Endodermal cell (in vitro differentiated cells): Measurements from ENCODE around the gene GGNBP2. TPM values are rescaled to one million over a fixed set of nuclear protein-coding genes. Genes with fewer than 3 reads are reported as not detected.
A peak's percentile ranks its signal among the peaks of the same experiment; 100 is the strongest.

Experiments used
- DNase-seq: peaks from one replicate; pipeline ENCODE4 v3.0.0-alpha.2; 2017
- H3K27ac ChIP-seq: 2 replicates; pipeline ENCODE4 v1.5.1; 2013; ENCODE audit warnings: mild to moderate bottlenecking, low read depth, low read length, moderate library complexity
- H3K27me3 ChIP-seq: 2 replicates; pipeline ENCODE4 v1.6.1; 2013; ENCODE audit warnings: mild to moderate bottlenecking, low read length, moderate library complexity; ENCODE audit not compliant: insufficient read depth, control insufficient read depth, poor library complexity, severe bottlenecking
- H3K36me3 ChIP-seq: 2 replicates; pipeline ENCODE4 v1.7.0; 2013; ENCODE audit warnings: mild to moderate bottlenecking, low read length, moderate library complexity; ENCODE audit not compliant: control insufficient read depth, insufficient read depth
- H3K4me1 ChIP-seq: one replicate; pipeline ENCODE4 v1.7.0; 2013; ENCODE audit warnings: low read length; ENCODE audit not compliant: control insufficient read depth, insufficient read depth
- H3K4me3 ChIP-seq: 2 replicates; pipeline ENCODE4 v1.5.1; 2013; ENCODE audit warnings: mild to moderate bottlenecking, low read length, moderate library complexity
- H3K9ac ChIP-seq: 2 replicates; pipeline ENCODE4 v1.6.1; 2013; ENCODE audit warnings: mild to moderate bottlenecking, low read length, moderate library complexity; ENCODE audit not compliant: poor library complexity, severe bottlenecking; ENCODE audit errors: extremely low read depth
- H3K9me3 ChIP-seq: 2 replicates; pipeline ENCODE4 v1.6.1; 2013; ENCODE audit warnings: mild to moderate bottlenecking, low read length, moderate library complexity; ENCODE audit not compliant: control insufficient read depth
- H3K27ac Mint-ChIP-seq: 2 replicates; pipeline ENCODE4 v1.8.0; 2020; ENCODE audit warnings: mixed read lengths
- H3K27me3 Mint-ChIP-seq: 2 replicates; pipeline ENCODE4 v1.8.0; 2021; ENCODE audit warnings: mild to moderate bottlenecking, mixed read lengths; ENCODE audit not compliant: insufficient read depth
- H3K36me3 Mint-ChIP-seq: 2 replicates; pipeline ENCODE4 v1.8.0; 2020; ENCODE audit warnings: low read depth, mixed read lengths
- H3K4me1 Mint-ChIP-seq: 2 replicates; pipeline ENCODE4 v1.8.0; 2020; ENCODE audit warnings: mixed read lengths
- H3K4me3 Mint-ChIP-seq: 2 replicates; pipeline ENCODE4 v1.8.0; 2020; ENCODE audit warnings: mild to moderate bottlenecking, moderate library complexity, mixed read lengths
- H3K9me3 Mint-ChIP-seq: 2 replicates; pipeline ENCODE4 v1.8.0; 2020; ENCODE audit warnings: mild to moderate bottlenecking, mixed read lengths
- CTCF ChIP-seq: fragments of 200-600 bp; sonication (generic); conservative IDR thresholded peaks from 2 replicates; pipeline ENCODE4 v1.5.0; 2021; ENCODE audit warnings: antibody characterized with exemption, mild to moderate bottlenecking
- WGBS, 2 experiments: methylation state at CpG; one replicate each; pipeline versions ENCODE4 v1.1.5 to v1.1.7; 2013; ENCODE audit warnings: missing lambda C conversion rate in 2 of 2, mixed read lengths in 1 of 2; ENCODE audit not compliant: insufficient coverage in 1 of 2, insufficient read length in 1 of 2; 5-methylcytosine and 5-hydroxymethylcytosine counted together
- total RNA-seq, 2 donors: library from RNA; stranded (reverse); fragmentation: NEBNext Ultra II Directional in 1 of 2; extraction: Animal tissue kit (Norgen Biotek cat#: 25700) in 1 of 2; gene quantifications; 2 replicates in 1 of 2; 3 replicates in 1 of 2; pipeline ENCODE4 v1.2.1, GENCODE V29; 2021

Gene GGNBP2
- total RNA-seq, 2 donors from 2014 or later, result 56.8 to 61.6 TPM

DNA sequence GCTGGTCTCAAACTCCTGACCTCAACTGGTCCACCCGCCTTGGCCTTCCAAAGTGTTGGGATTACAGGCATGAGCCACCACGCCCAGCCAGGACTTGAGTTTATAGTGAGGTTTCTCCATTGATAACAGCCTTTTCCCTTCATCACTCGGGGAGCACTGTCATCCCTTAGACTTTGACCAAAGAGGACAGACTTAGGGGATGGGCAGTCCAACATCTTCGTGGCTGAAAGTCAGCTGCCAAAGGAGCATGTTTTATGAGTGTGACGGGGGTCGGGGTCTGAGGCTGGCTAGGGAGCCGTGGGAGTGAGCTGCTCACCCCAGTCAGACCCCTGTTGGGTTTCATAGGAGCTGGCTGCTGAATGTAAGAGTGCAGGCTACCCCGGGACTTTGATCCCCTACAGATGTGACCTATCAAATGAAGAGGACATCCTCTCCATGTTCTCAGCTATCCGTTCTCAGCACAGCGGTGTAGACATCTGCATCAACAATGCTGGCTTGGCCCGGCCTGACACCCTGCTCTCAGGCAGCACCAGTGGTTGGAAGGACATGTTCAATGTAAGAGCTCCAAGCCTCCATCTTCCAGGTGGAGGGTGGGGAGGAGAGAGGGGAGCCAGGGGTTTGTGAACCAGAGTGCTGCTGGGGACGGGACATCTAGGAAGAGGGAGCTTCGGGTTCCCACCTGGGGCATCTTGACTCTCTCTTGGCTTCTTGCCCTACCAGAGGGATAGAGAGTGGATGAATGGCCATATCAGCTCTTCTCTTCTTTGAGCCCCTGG lies 50.1 kb downstream of the GGNBP2 start:
- no peaks in the 10 kb centered on the region for H3K27me3 ChIP-seq
- no peaks in the 10 kb centered on the region for H3K9me3 ChIP-seq
- Mint-ChIP-seq H3K4me1 (peaks cover 20% of the 10 kb centered on the region), H3K9me3 (no peaks in the 10 kb centered on the region), H3K4me3 (no peak overlapping the region), H3K27ac (peak overlapping the region; percentile 59), H3K36me3 (peaks cover 26% of the 10 kb centered on the region), H3K27me3 (no peaks in the 10 kb centered on the region)
- no peak for DNase-seq
- H3K4me3 ChIP-seq, result no peak overlapping the region
- peaks cover 13% of the 10 kb centered on the region for H3K4me1 ChIP-seq
- no peak for TF ChIP-seq CTCF
- no peak overlapping the region for H3K27ac ChIP-seq
- H3K9ac ChIP-seq, result no peak overlapping the region
- peaks cover 57% of the 10 kb centered on the region for H3K36me3 ChIP-seq
- WGBS, 2 experiments, result 86 to 87% methylated on average over 7 to 13 of the region's 13 CpGs

DNA sequence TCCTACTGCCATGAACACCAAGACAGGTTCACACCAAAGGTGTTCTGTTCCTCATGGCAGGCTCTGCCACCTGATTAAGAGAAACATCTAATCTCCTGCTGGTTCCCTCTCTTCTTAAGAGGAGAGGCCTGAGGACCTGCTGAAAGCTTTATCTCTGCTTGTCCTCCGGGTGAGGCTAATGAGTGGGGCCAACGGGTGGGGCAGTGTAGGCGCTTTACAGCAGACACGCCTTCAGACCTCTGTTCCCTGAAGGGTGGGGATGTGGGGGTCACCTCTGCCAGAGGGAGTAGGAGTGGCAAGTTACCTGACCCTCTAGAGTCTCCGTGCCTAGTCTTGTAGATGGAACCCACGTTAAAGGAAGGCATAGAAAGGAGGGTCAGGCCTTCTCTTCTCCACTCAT lies 52.5 kb downstream of the GGNBP2 start:
- peaks cover 26% of the 10 kb centered on the region for H3K36me3 Mint-ChIP-seq
- Histone ChIP-seq H3K36me3 (peaks cover 47% of the 10 kb centered on the region), H3K4me1 (peaks cover 18% of the 10 kb centered on the region), H3K9ac (no peak overlapping the region), H3K27ac (no peak overlapping the region), H3K27me3 (no peaks in the 10 kb centered on the region), H3K9me3 (no peaks in the 10 kb centered on the region), H3K4me3 (no peak overlapping the region)
- H3K4me3 Mint-ChIP-seq, result no peak overlapping the region
- H3K27ac Mint-ChIP-seq, result no peak overlapping the region
- no peaks in the 10 kb centered on the region for H3K27me3 Mint-ChIP-seq
- DNase-seq, result no peak
- WGBS, 2 experiments, result 91% methylated on average over 6 of the region's 6 CpGs; no CpG with 5 or more reads in 1 of the 2 experiments
- H3K4me1 Mint-ChIP-seq, result peaks cover 29% of the 10 kb centered on the region
- no peaks in the 10 kb centered on the region for H3K9me3 Mint-ChIP-seq
- no peak for TF ChIP-seq CTCF

GRCh38 chr17:36597866-36598777 lies 53.4 kb downstream of the GGNBP2 start:
- Histone ChIP-seq H3K9ac (no peak overlapping the region), H3K9me3 (no peaks in the 10 kb centered on the region), H3K27me3 (no peaks in the 10 kb centered on the region), H3K4me1 (peaks cover 14% of the 10 kb centered on the region), H3K4me3 (no peak overlapping the region), H3K27ac (no peak overlapping the region), H3K36me3 (peaks cover 47% of the 10 kb centered on the region)
- no peak overlapping the region for H3K4me3 Mint-ChIP-seq
- H3K27ac Mint-ChIP-seq, result no peak overlapping the region
- H3K4me1 Mint-ChIP-seq, result peaks cover 23% of the 10 kb centered on the region
- H3K27me3 Mint-ChIP-seq, result no peaks in the 10 kb centered on the region
- 81 to 92% methylated on average over 11 of the region's 11 CpGs for WGBS, 2 experiments
- TF ChIP-seq CTCF, result no peak
- DNase-seq, result no peak
- peaks cover 26% of the 10 kb centered on the region for H3K36me3 Mint-ChIP-seq
- no peaks in the 10 kb centered on the region for H3K9me3 Mint-ChIP-seq
